ENCODE data around the gene KHNYN.

- TF ChIP-seq CTCF (conservative IDR thresholded peaks at IDR 0.05; ENCODE audit: low read length) (no peak), EZH2phosphoT487 (IDR thresholded peaks at IDR 0.05; ENCODE audit: borderline replicate concordance) (no peak)
Observed at GRCh38 chr14:24416254-24416931, 13.4 kb upstream of the KHNYN start.
